ENCODE results near the gene NACC1.
A peak's percentile ranks its signal among the peaks of the same experiment; 100 is the strongest.
"Not testable (repeated sequence)": the region's sequence is repeated elsewhere in the genome, so short reads cannot be mapped to it uniquely, and the experiment has no call there.

The NACC1 gene

GRCh38 chr19:13181747-13182388 is 63.8 kb downstream of the NACC1 start:
- Histone ChIP-seq H3K9me3 (ENCODE audit: control insufficient read depth, insufficient read depth, low read length) (no peaks in the 10 kb centered on the region), H3K4me1 (ENCODE audit: control insufficient read depth, low read length) (peaks cover 22% of the 10 kb centered on the region), H4K20me1 (ENCODE audit: control insufficient read depth, insufficient read depth, low read depth, low read length) (no peaks in the 10 kb centered on the region), H3K27me3 (ENCODE audit: control insufficient read depth, low read length) (no peaks in the 10 kb centered on the region), H3K36me3 (ENCODE audit: control insufficient read depth, low read length) (no peaks in the 10 kb centered on the region), H3K79me2 (ENCODE audit: control insufficient read depth, low read length) (no peaks in the 10 kb centered on the region), H3K4me3 (ENCODE audit: low read length) (peak overlapping the region; percentile 34; the same call in 1 of the 2 replicates), H3F3A (ENCODE audit: control insufficient read depth, insufficient read depth) (no peaks in the 10 kb centered on the region), H3K9me2 (replicated peaks; ENCODE audit: control insufficient read depth, low read length) (no peaks in the 10 kb centered on the region), H3K4me2 (ENCODE audit: low read length) (peak overlapping the region; percentile 50), H3K27ac (ENCODE audit: low read depth, low read length) (no peak overlapping the region)
- TF ChIP-seq EZH2phosphoT487 (IDR thresholded peaks at IDR 0.05; ENCODE audit: borderline replicate concordance, low read length) (no peak), CTCF (IDR thresholded peaks at IDR 0.05; ENCODE audit: low read depth, low read length, poor library complexity, severe bottlenecking) (no peak)

- not testable (repeated sequence) for H3K9me2 ChIP-seq (replicated peaks; ENCODE audit: control insufficient read depth, low read length); H3K4me3 ChIP-seq (ENCODE audit: low read length); H3K27ac ChIP-seq (ENCODE audit: low read depth, low read length); H3K79me2 ChIP-seq (ENCODE audit: control insufficient read depth, low read length); H3F3A ChIP-seq (ENCODE audit: control insufficient read depth, insufficient read depth); H3K36me3 ChIP-seq (ENCODE audit: control insufficient read depth, low read length); H4K20me1 ChIP-seq (ENCODE audit: control insufficient read depth, insufficient read depth, low read depth, low read length); H3K9me3 ChIP-seq (ENCODE audit: control insufficient read depth, insufficient read depth, low read length); H3K27me3 ChIP-seq (ENCODE audit: control insufficient read depth, low read length); H3K4me2 ChIP-seq (ENCODE audit: low read length)
- H3K4me1 ChIP-seq (ENCODE audit: control insufficient read depth, low read length), result peaks cover 20% of the 10 kb centered on the region
Observed at GRCh38 chr19:13184926-13185325, 66.9 kb downstream of the NACC1 start.

- H3K27ac ChIP-seq (ENCODE audit: low read depth, low read length); H3F3A ChIP-seq (ENCODE audit: control insufficient read depth, insufficient read depth); H3K27me3 ChIP-seq (ENCODE audit: control insufficient read depth, low read length); H3K9me3 ChIP-seq (ENCODE audit: control insufficient read depth, insufficient read depth, low read length); H3K4me3 ChIP-seq (ENCODE audit: low read length); H3K79me2 ChIP-seq (ENCODE audit: control insufficient read depth, low read length); H3K9me2 ChIP-seq (replicated peaks; ENCODE audit: control insufficient read depth, low read length); H3K4me2 ChIP-seq (ENCODE audit: low read length); H3K36me3 ChIP-seq (ENCODE audit: control insufficient read depth, low read length); H4K20me1 ChIP-seq (ENCODE audit: control insufficient read depth, insufficient read depth, low read depth, low read length): not testable (repeated sequence)
- H3K4me1 ChIP-seq (ENCODE audit: control insufficient read depth, low read length), result peaks cover 15% of the 10 kb centered on the region
Observed at GRCh38 chr19:13185763-13186657, 67.9 kb downstream of the NACC1 start.

- not testable (repeated sequence) for H3K27me3 ChIP-seq (ENCODE audit: control insufficient read depth, low read length); H3K4me3 ChIP-seq (ENCODE audit: low read length); H3F3A ChIP-seq (ENCODE audit: control insufficient read depth, insufficient read depth); H4K20me1 ChIP-seq (ENCODE audit: control insufficient read depth, insufficient read depth, low read depth, low read length); H3K4me2 ChIP-seq (ENCODE audit: low read length); H3K9me3 ChIP-seq (ENCODE audit: control insufficient read depth, insufficient read depth, low read length); H3K79me2 ChIP-seq (ENCODE audit: control insufficient read depth, low read length); H3K27ac ChIP-seq (ENCODE audit: low read depth, low read length); H3K36me3 ChIP-seq (ENCODE audit: control insufficient read depth, low read length); H3K9me2 ChIP-seq (replicated peaks; ENCODE audit: control insufficient read depth, low read length)
- H3K4me1 ChIP-seq (ENCODE audit: control insufficient read depth, low read length), result peaks cover 13% of the 10 kb centered on the region
Observed at GRCh38 chr19:13186688-13187087, 68.6 kb downstream of the NACC1 start.
